ENCODE results near the gene EPC1. TPM values are rescaled to one million over a fixed set of nuclear protein-coding genes. Genes with fewer than 3 reads are reported as not detected.

The EPC1 gene
- total and polyA plus RNA-seq, 9 of the 15 experiments (the other 6 are each of a cell fraction or from before 2014, with no cell fraction given) = 7.0 to 43.6 (median 16.1) TPM

- in situ Hi-C loops (cut with MboI) (no loop called here), intact Hi-C loops (cut with micrococcal nuclease) (no loop called here)
- Histone ChIP-seq H3K27me3 (ENCODE audit: control insufficient read depth in 2 of 2, insufficient read depth in 2 of 2, low read length in 2 of 2) (no peaks in the 10 kb centered on the region), H3K9ac (ENCODE audit: insufficient read depth in 1 of 2, low read depth in 2 of 2, low read length in 2 of 2) (no peak overlapping the region), H3K9me1 (ENCODE audit: control insufficient read depth, insufficient read depth, low read length) (no peaks in the 10 kb centered on the region), H3K4me2 (ENCODE audit: insufficient read depth, low read length) (no peak overlapping the region), H3K4me3 (no peak overlapping the region), H3K27ac (ENCODE audit: extremely low read depth, low read depth, low read length) (no peak overlapping the region), H3K9me3 (replicated peaks; ENCODE audit: control insufficient read depth, insufficient read depth, low read depth, low read length) (peaks cover 2% of the 10 kb centered on the region; the same call in 1 of the 2 replicates), H4K20me1 (replicated peaks; ENCODE audit: control insufficient read depth, insufficient read depth, low read length) (no peaks in the 10 kb centered on the region), H2AFZ (ENCODE audit: low read depth, low read length) (no peak overlapping the region), H3K4me1 (replicated peaks in 1 of 2; ENCODE audit: control insufficient read depth in 2 of 2, insufficient read depth in 2 of 2, low read length in 2 of 2) (no peaks in the 10 kb centered on the region), H3K79me2 (ENCODE audit: control insufficient read depth, insufficient read depth, low read length) (no peaks in the 10 kb centered on the region), H3K36me3 (ENCODE audit: control insufficient read depth, insufficient read depth, low read length) (peaks cover 66% of the 10 kb centered on the region)
- DNase-seq (ENCODE audit: extremely low read depth in 1 of 4, low spot score in 3 of 4) (no peak), ATAC-seq (no peak), FAIRE-seq (no peak)
- POLR2A ChIA-PET = no interaction called here
- no TSS peak for BruUV-seq (replicated peaks)
- CTCF ChIA-PET (ENCODE audit: low intra/inter-chr PET ratio) = no interaction called here
- 92% methylated on average over 2 of the region's 2 CpGs for WGBS (ENCODE audit: insufficient coverage, low coverage, missing lambda C conversion rate)
- TF ChIP-seq PTRF (tag; IDR thresholded peaks at IDR 0.05) (no peak), CHCHD3 (CRISPR knock-in tag; IDR thresholded peaks at IDR 0.05) (no peak), SIN3A (IDR thresholded peaks at IDR 0.05; ENCODE audit: borderline replicate concordance in 2 of 2, control insufficient read depth in 1 of 2, low read depth in 2 of 2, low read length in 2 of 2) (no peak), PRDM10 (IDR thresholded peaks at IDR 0.05; ENCODE audit: partially characterized antibody) (no peak), ZNF140 (CRISPR knock-in tag; IDR thresholded peaks at IDR 0.05) (no peak), SIX5 (IDR thresholded peaks at IDR 0.05; ENCODE audit: borderline replicate concordance in 1 of 2, insufficient read depth in 1 of 2, low read depth in 1 of 2, low read length in 2 of 2) (no peak), CTCFL (IDR thresholded peaks at IDR 0.05; ENCODE audit: borderline replicate concordance, insufficient read depth, low read depth, low read length, poor library complexity, severe bottlenecking) (no peak), NR4A1 (CRISPR knock-in tag; IDR thresholded peaks at IDR 0.05) (no peak), NR4A1 (tag; IDR thresholded peaks at IDR 0.05) (no peak), MAZ (CRISPR knock-in tag; conservative IDR thresholded peaks at IDR 0.05 in 1 of 2, IDR thresholded peaks at IDR 0.05 in 1 of 2) (no peak), HLTF (IDR thresholded peaks at IDR 0.05) (no peak), MAFG (tag; conservative IDR thresholded peaks at IDR 0.05) (no peak), HNRNPK (IDR thresholded peaks at IDR 0.05; ENCODE audit: low read depth, low read length, poor library complexity, severe bottlenecking) (no peak), ID3 (CRISPR knock-in tag; IDR thresholded peaks at IDR 0.05) (no peak), ID3 (tag; IDR thresholded peaks at IDR 0.05) (no peak)
Measured at GRCh38 chr10:32269343-32270100, 77.4 kb downstream of the EPC1 start.

Data from K562 (cell line).